HG03460 (cell line): ENCODE measurements around the gene PHTF2.
"Not testable (repeated sequence)": the region's sequence is repeated elsewhere in the genome, so short reads cannot be mapped to it uniquely, and the experiment has no call there.

Experiments
- ATAC-seq: cut with Tn5 transposase; IDR thresholded peaks from one replicate; pipeline ENCODE4 v1.9.1; 2021; ENCODE audit not compliant: unreplicated experiment

Gene PHTF2

GRCh38 chr7:77873416-77874327, 75.1 kb downstream of the PHTF2 start:
- ATAC-seq, result not testable (repeated sequence)

GRCh38 chr7:77877791-77878190, 79.2 kb downstream of the PHTF2 start:
- no peak for ATAC-seq

GRCh38 chr7:77878500-77878899, 79.9 kb downstream of the PHTF2 start:
- no peak for ATAC-seq

GRCh38 chr7:77879272-77879671, 80.7 kb downstream of the PHTF2 start:
- ATAC-seq, result no peak

GRCh38 chr7:77881871-77882270, 83.3 kb downstream of the PHTF2 start:
- no peak for ATAC-seq

- ATAC-seq, result no peak
These were observed 86.6 kb downstream of the PHTF2 start for GRCh38 chr7:77885155-77885554.

- ATAC-seq, result no peak
These were observed 89.0 kb downstream of the PHTF2 start for GRCh38 chr7:77887567-77887966.

GRCh38 chr7:77888998-77889397, 90.4 kb downstream of the PHTF2 start:
- ATAC-seq, result no peak

- no peak for ATAC-seq
These were observed 95.2 kb downstream of the PHTF2 start for GRCh38 chr7:77893813-77894212.

- no peak for ATAC-seq
These were observed 96.1 kb downstream of the PHTF2 start for GRCh38 chr7:77894574-77895091.

- ATAC-seq, result no peak
These were observed 97.3 kb downstream of the PHTF2 start for GRCh38 chr7:77895905-77896304.

- no peak for ATAC-seq
These were observed 98.5 kb downstream of the PHTF2 start for GRCh38 chr7:77897004-77897547.

GRCh38 chr7:77899516-77899915, 100.9 kb downstream of the PHTF2 start:
- no peak for ATAC-seq

- no peak for ATAC-seq
These were observed 105.0 kb downstream of the PHTF2 start for GRCh38 chr7:77903597-77903996.

- ATAC-seq, result no peak
These were observed 105.7 kb downstream of the PHTF2 start for GRCh38 chr7:77904252-77904651.

- no peak for ATAC-seq
These were observed 108.7 kb downstream of the PHTF2 start for GRCh38 chr7:77907281-77907680.

GRCh38 chr7:77908664-77909063, 110.1 kb downstream of the PHTF2 start:
- ATAC-seq, result no peak

- ATAC-seq, result no peak
These were observed 111.6 kb downstream of the PHTF2 start for GRCh38 chr7:77910124-77910523.

GRCh38 chr7:77912293-77912692, 113.7 kb downstream of the PHTF2 start:
- no peak for ATAC-seq

- no peak for ATAC-seq
These were observed 115.5 kb downstream of the PHTF2 start for GRCh38 chr7:77913977-77914607.

- no peak for ATAC-seq
These were observed 119.1 kb downstream of the PHTF2 start for GRCh38 chr7:77917500-77918262.
